ENCODE results near the gene BCAS3.
A peak's percentile ranks its signal among the peaks of the same experiment; 100 is the strongest.

BCAS3 gene

GRCh38 chr17:61409301-61410112 is 731.9 kb downstream of the BCAS3 start:
- Histone ChIP-seq H3K36me3 (ENCODE audit: control insufficient read depth, low read length) (no peaks in the 10 kb centered on the region), H3F3A (ENCODE audit: control insufficient read depth, insufficient read depth) (no peaks in the 10 kb centered on the region), H3K4me2 (ENCODE audit: low read length) (peak overlapping the region; percentile 43; the same call in 1 of the 2 replicates), H4K20me1 (ENCODE audit: control insufficient read depth, insufficient read depth, low read depth, low read length) (no peaks in the 10 kb centered on the region), H3K27me3 (ENCODE audit: control insufficient read depth, low read length) (peaks cover 58% of the 10 kb centered on the region), H3K4me3 (ENCODE audit: low read length) (peak overlapping the region; percentile 34; the same call in 1 of the 2 replicates), H3K9me2 (replicated peaks; ENCODE audit: control insufficient read depth, low read length) (no peaks in the 10 kb centered on the region), H3K79me2 (ENCODE audit: control insufficient read depth, low read length) (no peaks in the 10 kb centered on the region), H3K9me3 (ENCODE audit: control insufficient read depth, insufficient read depth, low read length) (no peaks in the 10 kb centered on the region), H3K4me1 (ENCODE audit: control insufficient read depth, low read length) (peaks cover 15% of the 10 kb centered on the region), H3K27ac (ENCODE audit: low read depth, low read length) (no peak overlapping the region)
- 0 out of 2 replicates have a peak, but pooled peaks have one; percentile 80 for TF ChIP-seq EZH2phosphoT487 (IDR thresholded peaks at IDR 0.05; ENCODE audit: borderline replicate concordance, low read length)
- no peak for TF ChIP-seq CTCF (IDR thresholded peaks at IDR 0.05; ENCODE audit: low read depth, low read length, poor library complexity, severe bottlenecking)

- no peaks in the 10 kb centered on the region for H4K20me1 ChIP-seq (ENCODE audit: control insufficient read depth, insufficient read depth, low read depth, low read length)
- no peaks in the 10 kb centered on the region for H3K36me3 ChIP-seq (ENCODE audit: control insufficient read depth, low read length)
- H3K4me1 ChIP-seq (ENCODE audit: control insufficient read depth, low read length): peaks cover 15% of the 10 kb centered on the region
- no peaks in the 10 kb centered on the region for H3K9me3 ChIP-seq (ENCODE audit: control insufficient read depth, insufficient read depth, low read length)
- TF ChIP-seq EZH2phosphoT487 (IDR thresholded peaks at IDR 0.05; ENCODE audit: borderline replicate concordance, low read length) (no peak), CTCF (IDR thresholded peaks at IDR 0.05; ENCODE audit: low read depth, low read length, poor library complexity, severe bottlenecking) (peak; percentile 33)
- no peak overlapping the region for H3K27ac ChIP-seq (ENCODE audit: low read depth, low read length)
- H3K9me2 ChIP-seq (replicated peaks; ENCODE audit: control insufficient read depth, low read length): no peaks in the 10 kb centered on the region
- H3K79me2 ChIP-seq (ENCODE audit: control insufficient read depth, low read length): no peaks in the 10 kb centered on the region
- H3K4me2 ChIP-seq (ENCODE audit: low read length): no peak overlapping the region
- no peak overlapping the region for H3K4me3 ChIP-seq (ENCODE audit: low read length)
- peaks cover 58% of the 10 kb centered on the region for H3K27me3 ChIP-seq (ENCODE audit: control insufficient read depth, low read length)
- no peaks in the 10 kb centered on the region for H3F3A ChIP-seq (ENCODE audit: control insufficient read depth, insufficient read depth)
Measured at GRCh38 chr17:61410141-61411010, 732.7 kb downstream of the BCAS3 start.

GRCh38 chr17:61411011-61411260 is 733.3 kb downstream of the BCAS3 start:
- Histone ChIP-seq H3K9me3 (ENCODE audit: control insufficient read depth, insufficient read depth, low read length) (no peaks in the 10 kb centered on the region), H3K4me1 (ENCODE audit: control insufficient read depth, low read length) (peaks cover 15% of the 10 kb centered on the region), H3K79me2 (ENCODE audit: control insufficient read depth, low read length) (no peaks in the 10 kb centered on the region), H3K27ac (ENCODE audit: low read depth, low read length) (no peak overlapping the region), H3K36me3 (ENCODE audit: control insufficient read depth, low read length) (no peaks in the 10 kb centered on the region), H3F3A (ENCODE audit: control insufficient read depth, insufficient read depth) (no peaks in the 10 kb centered on the region), H3K4me3 (ENCODE audit: low read length) (peak overlapping the region; percentile 69; the same call in 1 of the 2 replicates), H3K27me3 (ENCODE audit: control insufficient read depth, low read length) (peaks cover 57% of the 10 kb centered on the region), H3K9me2 (replicated peaks; ENCODE audit: control insufficient read depth, low read length) (no peaks in the 10 kb centered on the region), H4K20me1 (ENCODE audit: control insufficient read depth, insufficient read depth, low read depth, low read length) (no peaks in the 10 kb centered on the region), H3K4me2 (ENCODE audit: low read length) (no peak overlapping the region)
- TF ChIP-seq EZH2phosphoT487 (IDR thresholded peaks at IDR 0.05; ENCODE audit: borderline replicate concordance, low read length): no peak
- TF ChIP-seq CTCF (IDR thresholded peaks at IDR 0.05; ENCODE audit: low read depth, low read length, poor library complexity, severe bottlenecking): no peak

Data from DOHH2 (cell line).